ENCODE results near the gene ADAMTSL4. TPM values are rescaled to one million over a fixed set of nuclear protein-coding genes. Genes with fewer than 3 reads are reported as not detected.
"Not testable (repeated sequence)": the region's sequence is repeated elsewhere in the genome, so short reads cannot be mapped to it uniquely, and the experiment has no call there.

The ADAMTSL4 gene
- total RNA-seq, 2 experiments from 2014 or later, result 0.11 to 0.30 TPM

- Mint-ChIP-seq H3K27me3 (no peaks in the 10 kb centered on the region), H3K4me1 (peaks cover 5% of the 10 kb centered on the region), H3K9me3 (no peaks in the 10 kb centered on the region), H3K27ac (no peak overlapping the region), H3K36me3 (peaks cover 2% of the 10 kb centered on the region), H3K4me3 (no peak overlapping the region)
- DNase-seq (no peak), ATAC-seq (ENCODE audit: low read depth) (no peak)
- POLR2A ChIA-PET, result interaction anchor here (0.7 to 3.3 kb wide), 3 partner anchors 10 to 43 kb away, joined by 3 to 15 read pairs (median 3); partner anchors contain the start of gene MCL1
These were observed 54.5 kb downstream of the ADAMTSL4 start for GRCh38 chr1:150603711-150604110.

- DNase-seq, result no peak
- H3K36me3 Mint-ChIP-seq, result peaks cover 2% of the 10 kb centered on the region
- no peaks in the 10 kb centered on the region for H3K9me3 Mint-ChIP-seq
- H3K27me3 Mint-ChIP-seq, result no peaks in the 10 kb centered on the region
- no peak for ATAC-seq (ENCODE audit: low read depth)
- H3K4me3 Mint-ChIP-seq, result no peak overlapping the region
- POLR2A ChIA-PET, result interaction anchor here (0.8 to 3.3 kb wide), 3 partner anchors 11 to 40 kb away, joined by 3 to 15 read pairs (median 3); partner anchors contain the start of gene MCL1
- peak overlapping the region; percentile 4 for H3K27ac Mint-ChIP-seq
- H3K4me1 Mint-ChIP-seq, result peaks cover 5% of the 10 kb centered on the region
These were observed 55.0 kb downstream of the ADAMTSL4 start for GRCh38 chr1:150604226-150604588.

- not testable (repeated sequence) for H3K27ac Mint-ChIP-seq; ATAC-seq (ENCODE audit: low read depth); H3K4me3 Mint-ChIP-seq; H3K36me3 Mint-ChIP-seq; DNase-seq; H3K9me3 Mint-ChIP-seq; H3K27me3 Mint-ChIP-seq; H3K4me1 Mint-ChIP-seq
- POLR2A ChIA-PET, result interaction anchor here (1.5 to 3.3 kb wide), 2 partner anchors 26 to 41 kb away, joined by 3 to 15 read pairs; partner anchors contain the start of gene MCL1
These were observed 56.2 kb downstream of the ADAMTSL4 start for GRCh38 chr1:150605451-150605731.

- POLR2A ChIA-PET, result interaction anchor here (3.3 kb wide), 1 partner anchor 27 kb away, joined by 15 read pairs; the partner anchor contains the start of gene MCL1
- no peak overlapping the region for H3K4me3 Mint-ChIP-seq
- no peak for DNase-seq
- peaks cover 3% of the 10 kb centered on the region for H3K36me3 Mint-ChIP-seq
- H3K27me3 Mint-ChIP-seq, result no peaks in the 10 kb centered on the region
- H3K4me1 Mint-ChIP-seq, result peaks cover 12% of the 10 kb centered on the region
- H3K27ac Mint-ChIP-seq, result peak overlapping the region; percentile 15
- ATAC-seq (ENCODE audit: low read depth), result no peak
- H3K9me3 Mint-ChIP-seq, result no peaks in the 10 kb centered on the region
These were observed 57.4 kb downstream of the ADAMTSL4 start for GRCh38 chr1:150606463-150607142.

GRCh38 chr1:150609732-150610131, 60.5 kb downstream of the ADAMTSL4 start:
- no peak overlapping the region for H3K4me3 Mint-ChIP-seq
- H3K27ac Mint-ChIP-seq, result no peak overlapping the region
- H3K36me3 Mint-ChIP-seq, result peaks cover 3% of the 10 kb centered on the region
- DNase-seq, result no peak
- peaks cover 31% of the 10 kb centered on the region for H3K4me1 Mint-ChIP-seq
- no peak for ATAC-seq (ENCODE audit: low read depth)
- POLR2A ChIA-PET, result interaction anchor here (1.7 to 9.7 kb wide), 2 partner anchors 20 to 31 kb away, joined by 5 to 98 read pairs; partner anchors contain the start of genes ENSA and MCL1
- no peaks in the 10 kb centered on the region for H3K9me3 Mint-ChIP-seq
- H3K27me3 Mint-ChIP-seq, result no peaks in the 10 kb centered on the region

Small RNAs within 50 kb of the gene (microRNA-seq; reads per million reads assigned to microRNA genes)
- not detected for gene MIR4257

Other genes with a start within 250 kb of the ADAMTSL4 start
- gene PRPF3, start 227.9 kb upstream of the ADAMTSL4 start, total RNA-seq, result 100 to 1,000 TPM; 103 to 110 TPM
- gene RPRD2, start 185.3 kb upstream of the ADAMTSL4 start, total RNA-seq, result 10 to 100 TPM; 42.2 to 42.3 TPM
- 10 to 100 TPM; 41.6 to 42.9 TPM for gene TARS2, start 62.0 kb upstream of the ADAMTSL4 start, total RNA-seq
- gene ECM1, start 41.3 kb upstream of the ADAMTSL4 start, total RNA-seq, result 1 to 10 TPM; 1.4 to 1.7 TPM
- under 1 TPM; 0.58 to 0.60 TPM for gene FALEC, start 33.7 kb upstream of the ADAMTSL4 start, total RNA-seq
- gene MCL1, start 30.2 kb downstream of the ADAMTSL4 start, total RNA-seq, result 100 to 1,000 TPM; 302 to 303 TPM
- gene ENSA, start 80.2 kb downstream of the ADAMTSL4 start, total RNA-seq, result 100 to 1,000 TPM; 161 to 172 TPM
- 10 to 100 TPM; 22.2 to 22.6 TPM for gene GOLPH3L, start 147.7 kb downstream of the ADAMTSL4 start, total RNA-seq
- gene HORMAD1, start 171.5 kb downstream of the ADAMTSL4 start, total RNA-seq, result under 1 TPM; 0.62 to 0.69 TPM
- 100 to 1,000 TPM; 104 to 106 TPM for gene CTSS, start 216.4 kb downstream of the ADAMTSL4 start, total RNA-seq